Panc1 (cell line): ENCODE data around the gene ATF5. TPM values are rescaled to one million over a fixed set of nuclear protein-coding genes. Genes with fewer than 3 reads are reported as not detected.

ENCODE experiments used
- ATAC-seq: fragments of 200-7000 bp; cut with Tn5 transposase; 2 replicates; pipeline ENCODE4 v1.9.1; 2020; ENCODE audit warnings: mild to moderate bottlenecking, moderate library complexity
- BruUV-seq: library from RNA; stranded (reverse); fragments of 400-500 nt; replicated peaks from 2 replicates; lab custom pipeline; 2021; lab: Mats Ljungman, UMichigan
- CTCF ChIA-PET: fragments of 300-600 bp; sonication (Branson Sonifier 250); formaldehyde crosslinking; loops from one replicate; lab custom pipeline; 2022; ENCODE audit warnings: antibody characterized with exemption; lab: Charles Lee
- POLR2A ChIA-PET: fragments of 300-600 bp; sonication (Branson Sonifier 250); formaldehyde crosslinking; loops from one replicate; lab custom pipeline; 2022; ENCODE audit warnings: antibody characterized with exemption; lab: Charles Lee
- DNase-seq: peaks from one replicate; pipeline ENCODE4 v3.0.0-alpha.2; 2010; ENCODE audit warnings: low read depth, low spot score
- H3K27ac ChIP-seq: 2 replicates; pipeline ENCODE4 v1.5.1; 2011; ENCODE audit warnings: mild to moderate bottlenecking, low read length, inconsistent platforms
- H3K27me3 ChIP-seq: fragments of 200-500 bp; sonication (Bioruptor generic); 2 replicates; pipeline ENCODE4 v1.6.0; 2014; ENCODE audit warnings: low read length, inconsistent platforms; ENCODE audit not compliant: control insufficient read depth, insufficient read depth
- H3K36me3 ChIP-seq: fragments of 200-500 bp; sonication (Bioruptor generic); 2 replicates; pipeline ENCODE4 v1.5.1; 2014; ENCODE audit warnings: inconsistent platforms, mild to moderate bottlenecking, low read length, moderate library complexity; ENCODE audit not compliant: control insufficient read depth, insufficient read depth
- H3K4me1 ChIP-seq: 2 replicates; pipeline ENCODE4 v1.5.1; 2011; ENCODE audit warnings: inconsistent platforms, mild to moderate bottlenecking, low read length, moderate library complexity; ENCODE audit not compliant: control insufficient read depth, insufficient read depth
- H3K4me3 ChIP-seq, 2 experiments: 2 replicates each; pipeline ENCODE4 v1.5.1; 2011 to 2012; ENCODE audit warnings: low read depth in 2 of 2, low read length in 2 of 2, mild to moderate bottlenecking in 2 of 2, inconsistent platforms in 1 of 2, moderate library complexity in 1 of 2
- H3K9me3 ChIP-seq: fragments of 200-500 bp; sonication (Bioruptor generic); 2 replicates; pipeline ENCODE4 v1.5.1; 2014; ENCODE audit warnings: low read depth, mild to moderate bottlenecking, inconsistent platforms, low read length, moderate library complexity; ENCODE audit not compliant: control insufficient read depth, insufficient read depth
- POLR2AphosphoS5 ChIP-seq: IDR thresholded peaks from 2 replicates; pipeline ENCODE4 v1.6.1; 2012; ENCODE audit warnings: mild to moderate bottlenecking, low read depth, low read length, moderate library complexity
- SIN3A ChIP-seq: IDR thresholded peaks from 2 replicates; pipeline ENCODE4 v1.6.1; 2012; ENCODE audit warnings: low read depth, mild to moderate bottlenecking, low read length, moderate library complexity, borderline replicate concordance; ENCODE audit not compliant: insufficient read depth
- TCF7L2 ChIP-seq: IDR thresholded peaks from 2 replicates; pipeline ENCODE4 v1.6.1; 2011; ENCODE audit warnings: mild to moderate bottlenecking, low read depth, low read length, inconsistent platforms
- in situ Hi-C: cut with HindIII; loops from 2 replicates; pipeline ENCODE4 v1.10.0; 2016; ENCODE audit warnings: low sequenced_read_pairs, low pct_unique_long_range_greater_than_20kb
- intact Hi-C: fragments of 100-400 bp; cut with micrococcal nuclease; formaldehyde crosslinking; loops from one replicate; pipeline ENCODE4 v1.10.0; 2022; ENCODE audit not compliant: unreplicated experiment
- total RNA-seq: library from RNA; stranded (reverse); gene quantifications from one replicate; pipeline ENCODE4 v1.2.1, GENCODE V29; 2021; ENCODE audit not compliant: unreplicated experiment
- TF ChIP-seq, protein P1 (sequence below): fragments of 450-650 bp; IDR thresholded peaks from 2 replicates; pipeline ENCODE4 v1.5.1; 2017; ENCODE audit warnings: mild to moderate bottlenecking
- TF ChIP-seq, protein P2 (sequence below), 2 experiments: IDR thresholded peaks; 2 replicates each; pipeline ENCODE4 v1.6.1; 2011 to 2012; ENCODE audit warnings: low read depth in 2 of 2, control low read depth in 1 of 2, low read length in 1 of 2, mild to moderate bottlenecking in 1 of 2, moderate library complexity in 1 of 2; ENCODE audit not compliant: insufficient read depth in 1 of 2

The ATF5 gene
- total RNA-seq, 1 experiment from 2014 or later = 104 TPM

DNA sequence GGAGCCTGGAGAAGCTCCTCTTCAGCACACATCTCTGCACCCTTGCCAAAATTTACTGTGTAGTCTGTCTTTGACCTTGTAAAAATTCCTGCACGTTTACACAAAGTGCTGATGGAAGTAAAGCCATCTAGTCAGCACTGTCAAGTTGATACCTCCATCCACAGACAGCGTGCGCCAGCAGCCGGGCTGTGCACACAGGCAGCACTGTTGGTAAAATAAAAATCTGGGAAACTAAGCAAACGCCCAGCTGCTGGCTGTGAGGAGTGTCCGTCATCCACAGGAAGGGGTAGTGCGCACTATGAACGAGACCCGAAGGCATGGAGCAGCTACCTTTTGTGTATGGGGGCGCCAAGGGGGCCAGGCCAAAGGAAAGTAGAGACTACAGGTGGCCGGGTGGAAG, 49.3 kb downstream of the ATF5 start:
- H3K27ac ChIP-seq = no peak overlapping the region
- no peak overlapping the region for H3K4me3 ChIP-seq
- no peaks in the 10 kb centered on the region for H3K36me3 ChIP-seq
- H3K4me1 ChIP-seq = no peaks in the 10 kb centered on the region
- intact Hi-C loops (no loop called here), in situ Hi-C loops (no loop called here)
- TF ChIP-seq, protein P1, sequence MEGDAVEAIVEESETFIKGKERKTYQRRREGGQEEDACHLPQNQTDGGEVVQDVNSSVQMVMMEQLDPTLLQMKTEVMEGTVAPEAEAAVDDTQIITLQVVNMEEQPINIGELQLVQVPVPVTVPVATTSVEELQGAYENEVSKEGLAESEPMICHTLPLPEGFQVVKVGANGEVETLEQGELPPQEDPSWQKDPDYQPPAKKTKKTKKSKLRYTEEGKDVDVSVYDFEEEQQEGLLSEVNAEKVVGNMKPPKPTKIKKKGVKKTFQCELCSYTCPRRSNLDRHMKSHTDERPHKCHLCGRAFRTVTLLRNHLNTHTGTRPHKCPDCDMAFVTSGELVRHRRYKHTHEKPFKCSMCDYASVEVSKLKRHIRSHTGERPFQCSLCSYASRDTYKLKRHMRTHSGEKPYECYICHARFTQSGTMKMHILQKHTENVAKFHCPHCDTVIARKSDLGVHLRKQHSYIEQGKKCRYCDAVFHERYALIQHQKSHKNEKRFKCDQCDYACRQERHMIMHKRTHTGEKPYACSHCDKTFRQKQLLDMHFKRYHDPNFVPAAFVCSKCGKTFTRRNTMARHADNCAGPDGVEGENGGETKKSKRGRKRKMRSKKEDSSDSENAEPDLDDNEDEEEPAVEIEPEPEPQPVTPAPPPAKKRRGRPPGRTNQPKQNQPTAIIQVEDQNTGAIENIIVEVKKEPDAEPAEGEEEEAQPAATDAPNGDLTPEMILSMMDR = no peak
- TF ChIP-seq POLR2AphosphoS5 (no peak), TCF7L2 (no peak), SIN3A (no peak)
- TF ChIP-seq, protein P2, sequence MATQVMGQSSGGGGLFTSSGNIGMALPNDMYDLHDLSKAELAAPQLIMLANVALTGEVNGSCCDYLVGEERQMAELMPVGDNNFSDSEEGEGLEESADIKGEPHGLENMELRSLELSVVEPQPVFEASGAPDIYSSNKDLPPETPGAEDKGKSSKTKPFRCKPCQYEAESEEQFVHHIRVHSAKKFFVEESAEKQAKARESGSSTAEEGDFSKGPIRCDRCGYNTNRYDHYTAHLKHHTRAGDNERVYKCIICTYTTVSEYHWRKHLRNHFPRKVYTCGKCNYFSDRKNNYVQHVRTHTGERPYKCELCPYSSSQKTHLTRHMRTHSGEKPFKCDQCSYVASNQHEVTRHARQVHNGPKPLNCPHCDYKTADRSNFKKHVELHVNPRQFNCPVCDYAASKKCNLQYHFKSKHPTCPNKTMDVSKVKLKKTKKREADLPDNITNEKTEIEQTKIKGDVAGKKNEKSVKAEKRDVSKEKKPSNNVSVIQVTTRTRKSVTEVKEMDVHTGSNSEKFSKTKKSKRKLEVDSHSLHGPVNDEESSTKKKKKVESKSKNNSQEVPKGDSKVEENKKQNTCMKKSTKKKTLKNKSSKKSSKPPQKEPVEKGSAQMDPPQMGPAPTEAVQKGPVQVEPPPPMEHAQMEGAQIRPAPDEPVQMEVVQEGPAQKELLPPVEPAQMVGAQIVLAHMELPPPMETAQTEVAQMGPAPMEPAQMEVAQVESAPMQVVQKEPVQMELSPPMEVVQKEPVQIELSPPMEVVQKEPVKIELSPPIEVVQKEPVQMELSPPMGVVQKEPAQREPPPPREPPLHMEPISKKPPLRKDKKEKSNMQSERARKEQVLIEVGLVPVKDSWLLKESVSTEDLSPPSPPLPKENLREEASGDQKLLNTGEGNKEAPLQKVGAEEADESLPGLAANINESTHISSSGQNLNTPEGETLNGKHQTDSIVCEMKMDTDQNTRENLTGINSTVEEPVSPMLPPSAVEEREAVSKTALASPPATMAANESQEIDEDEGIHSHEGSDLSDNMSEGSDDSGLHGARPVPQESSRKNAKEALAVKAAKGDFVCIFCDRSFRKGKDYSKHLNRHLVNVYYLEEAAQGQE (IDR thresholded peaks at IDR 0.05; ENCODE audit: insufficient read depth in 1 of 2, low read depth in 2 of 2, low read length in 1 of 2) = no peak
- ChIA-PET POLR2A (no interaction called here), CTCF (no interaction called here)
- H3K9me3 ChIP-seq = no peaks in the 10 kb centered on the region
- DNase-seq = no peak
- BruUV-seq = no TSS peak
- no peaks in the 10 kb centered on the region for H3K27me3 ChIP-seq
- no peak for ATAC-seq

DNA sequence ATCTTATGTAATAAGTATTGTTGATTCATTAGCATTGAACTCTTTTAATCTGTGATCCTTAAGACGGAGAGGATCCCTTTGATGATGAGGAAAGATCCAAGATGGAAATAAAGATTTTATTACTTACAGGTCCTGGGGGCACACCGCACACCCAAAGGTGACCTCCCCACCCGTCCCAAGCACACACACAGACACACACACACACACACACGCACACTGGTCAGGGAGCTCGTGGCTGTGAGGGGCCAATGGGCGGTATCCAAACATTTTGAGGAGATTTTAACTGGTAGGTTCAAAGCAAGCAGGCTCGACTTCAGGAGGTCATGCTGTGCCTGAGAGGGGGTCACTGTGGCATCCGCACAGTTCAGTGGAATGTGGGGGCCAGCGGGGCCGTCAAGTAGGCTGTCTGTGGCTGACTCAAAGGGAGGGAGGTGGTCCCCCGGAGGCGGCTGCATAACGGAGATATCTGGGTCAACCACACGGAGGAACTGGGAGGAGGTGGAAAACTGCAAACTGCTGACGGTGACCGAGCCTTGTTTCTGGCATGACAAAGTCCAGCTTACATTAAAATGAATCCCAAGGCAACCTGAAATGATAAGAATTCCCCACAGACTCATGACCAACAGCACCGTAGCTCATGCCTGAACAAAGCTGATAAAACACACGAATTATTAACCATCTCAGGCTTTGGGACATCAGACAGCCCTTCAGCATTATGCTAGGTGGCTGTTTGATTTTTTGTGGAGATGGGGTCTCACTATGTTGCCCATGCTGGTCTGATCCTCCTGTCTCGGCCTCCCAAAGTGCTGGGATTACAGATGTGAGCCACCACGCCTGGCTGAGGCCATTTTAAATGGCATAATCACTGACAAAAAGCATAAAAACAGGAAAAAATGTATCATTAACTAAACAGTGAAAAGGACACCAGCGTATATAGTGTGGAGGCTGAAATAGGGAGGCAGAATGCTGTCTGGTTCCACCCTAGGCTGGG, 52.9 kb downstream of the ATF5 start:
- H3K27me3 ChIP-seq = no peaks in the 10 kb centered on the region
- intact Hi-C loops = no loop called here
- no TSS peak for BruUV-seq
- no peaks in the 10 kb centered on the region for H3K36me3 ChIP-seq
- DNase-seq = no peak
- no peaks in the 10 kb centered on the region for H3K4me1 ChIP-seq
- no peak for TF ChIP-seq SIN3A
- TF ChIP-seq POLR2AphosphoS5 = no peak
- TF ChIP-seq, protein P1 = no peak
- no peak for TF ChIP-seq TCF7L2
- TF ChIP-seq, protein P2 (IDR thresholded peaks at IDR 0.05; ENCODE audit: insufficient read depth in 1 of 2, low read depth in 2 of 2, low read length in 1 of 2) = no peak
- ATAC-seq = no peak
- in situ Hi-C loops = no loop called here
- ChIA-PET CTCF (no interaction called here), POLR2A (no interaction called here)
- H3K4me3 ChIP-seq = no peak overlapping the region
- H3K27ac ChIP-seq = no peak overlapping the region
- H3K9me3 ChIP-seq = no peaks in the 10 kb centered on the region
